Natural killer cell (primary cell): Measurements from ENCODE around the gene AQP7. TPM values are rescaled to one million over a fixed set of nuclear protein-coding genes. Genes with fewer than 3 reads are reported as not detected.
"Not testable (repeated sequence)": the region's sequence is repeated elsewhere in the genome, so short reads cannot be mapped to it uniquely, and the experiment has no call there.

ENCODE experiments used
- ATAC-seq, 3 donors: fragments of 150-1000 bp in 2 of 3; fragments of 200-7000 bp in 1 of 3; cut with Tn5 transposase; 1 replicate in 1 of 3; 2 replicates in 2 of 3; pipeline ENCODE4 v1.10.0; 2021; ENCODE audit warnings: mild to moderate bottlenecking in 2 of 3, moderate library complexity in 2 of 3
- DNase-seq, 2 donors: peaks; one replicate each; pipeline versions ENCODE4 v3.0.0 to v3.0.0-alpha.2; 2013 to 2021; ENCODE audit warnings: mixed read lengths in 1 of 2
- H3K27ac ChIP-seq: one replicate; pipeline ENCODE4 v1.5.1; 2013; ENCODE audit warnings: mild to moderate bottlenecking, low read length
- H3K27me3 ChIP-seq: one replicate; pipeline ENCODE4 v1.6.1; 2013; ENCODE audit warnings: low read length; ENCODE audit not compliant: control insufficient read depth, insufficient read depth
- H3K36me3 ChIP-seq: one replicate; pipeline ENCODE4 v1.6.1; 2013; ENCODE audit warnings: low read length; ENCODE audit not compliant: control insufficient read depth, insufficient read depth
- H3K4me1 ChIP-seq: one replicate; pipeline ENCODE4 v1.6.1; 2013; ENCODE audit warnings: low read length; ENCODE audit not compliant: control insufficient read depth, insufficient read depth
- H3K4me3 ChIP-seq: one replicate; pipeline ENCODE4 v1.5.1; 2013; ENCODE audit warnings: low read length
- H3K9me3 ChIP-seq: one replicate; pipeline ENCODE4 v1.6.1; 2013; ENCODE audit warnings: low read length; ENCODE audit not compliant: control insufficient read depth, insufficient read depth
- H3K27ac Mint-ChIP-seq, 2 donors: one replicate each; pipeline ENCODE4 v1.8.0; 2022; ENCODE audit warnings: mild to moderate bottlenecking in 2 of 2, mixed read lengths in 2 of 2, moderate library complexity in 1 of 2
- H3K27me3 Mint-ChIP-seq, 2 donors: one replicate each; pipeline ENCODE4 v1.8.0; 2022; ENCODE audit warnings: low read depth in 2 of 2, mixed read lengths in 2 of 2
- H3K36me3 Mint-ChIP-seq: one replicate; pipeline ENCODE4 v1.8.0; 2022; ENCODE audit warnings: mixed read lengths
- H3K4me1 Mint-ChIP-seq, 2 donors: one replicate each; pipeline ENCODE4 v1.8.0; 2022; ENCODE audit warnings: mixed read lengths in 2 of 2
- H3K4me3 Mint-ChIP-seq: one replicate; pipeline ENCODE4 v1.8.0; 2022; ENCODE audit warnings: mild to moderate bottlenecking, moderate library complexity, mixed read lengths
- H3K9me3 Mint-ChIP-seq, 2 donors: one replicate each; pipeline ENCODE4 v1.8.0; 2022; ENCODE audit warnings: mixed read lengths in 2 of 2
- CTCF ChIP-seq: fragments of 200-600 bp; IDR thresholded peaks from one replicate; pipeline ENCODE4 v1.8.0; 2022; ENCODE audit warnings: antibody characterized with exemption
- WGBS: methylation state at CpG from one replicate; pipeline ENCODE4 v1.1.7; 2013; ENCODE audit warnings: missing lambda C conversion rate; ENCODE audit not compliant: insufficient coverage; 5-methylcytosine and 5-hydroxymethylcytosine counted together
- intact Hi-C: fragments of 100-400 bp; cut with micrococcal nuclease; formaldehyde crosslinking; loops from one replicate; pipeline ENCODE4 v1.14.2; 2022
- total RNA-seq, 4 donors: library from RNA; stranded (reverse); fragments of 120-200 nt in 1 of 4; gene quantifications; one replicate each; pipeline versions ENCODE4 v1.2.3 to v1.2.4, GENCODE V29; 2013 to 2022

AQP7 gene
- total RNA-seq, 3 donors from 2014 or later (not counting 1 experiment from before 2014, with no cell fraction given) = not detected

GRCh38 chr9:33429256-33429985 lies 27.1 kb upstream of the AQP7 start:
- Mint-ChIP-seq H3K4me3 (no peak overlapping the region), H3K36me3 (no peaks in the 10 kb centered on the region), H3K27ac (no peak overlapping the region), H3K9me3 (no peaks in the 10 kb centered on the region), H3K4me1 (peaks cover 0 to 14% of the 10 kb centered on the region in 2 donors), H3K27me3 (no peaks in the 10 kb centered on the region)
- ATAC-seq (no peak), DNase-seq (no peak)
- H3K4me3 ChIP-seq = no peak overlapping the region
- H3K27ac ChIP-seq = no peak overlapping the region
- H3K4me1 ChIP-seq = peaks cover 18% of the 10 kb centered on the region
- no peaks in the 10 kb centered on the region for H3K9me3 ChIP-seq
- 97% methylated on average over 3 of the region's 3 CpGs for WGBS
- intact Hi-C loops = no loop called here
- no peaks in the 10 kb centered on the region for H3K27me3 ChIP-seq
- H3K36me3 ChIP-seq = no peaks in the 10 kb centered on the region
- no peak for TF ChIP-seq CTCF

DNA sequence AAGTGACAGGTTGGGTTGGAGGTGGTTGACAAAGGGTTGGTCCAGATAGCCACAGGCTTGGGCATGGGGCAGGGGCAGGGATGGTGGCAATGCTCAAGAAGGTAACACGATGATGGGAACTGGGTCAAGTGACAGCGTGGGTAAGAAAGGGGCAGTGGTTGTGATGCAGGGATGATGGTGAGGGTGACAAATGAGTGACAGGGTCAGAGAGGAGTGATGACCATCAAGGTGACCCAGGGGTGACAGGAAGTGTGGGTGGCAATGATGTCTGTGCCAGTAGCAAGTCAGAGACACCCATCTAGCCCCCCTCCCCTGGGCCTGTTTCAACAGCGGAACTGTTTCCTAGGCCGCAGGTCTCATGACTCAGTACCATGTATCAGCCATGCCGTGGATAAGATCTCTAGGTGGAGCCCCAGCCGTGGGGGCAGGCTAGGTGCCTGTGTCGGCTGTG lies 24.5 kb upstream of the AQP7 start:
- Mint-ChIP-seq H3K27ac (peak overlapping the region; percentile 21 to 79), H3K9me3 (no peaks in the 10 kb centered on the region), H3K4me1 (peaks cover 0 to 14% of the 10 kb centered on the region in 2 donors), H3K27me3 (no peaks in the 10 kb centered on the region), H3K4me3 (no peak overlapping the region), H3K36me3 (no peaks in the 10 kb centered on the region)
- no peaks in the 10 kb centered on the region for H3K36me3 ChIP-seq
- H3K27me3 ChIP-seq = no peaks in the 10 kb centered on the region
- TF ChIP-seq CTCF = no peak
- H3K4me3 ChIP-seq = no peak overlapping the region
- peak overlapping the region; percentile 61 for H3K27ac ChIP-seq
- 54% methylated on average over 7 of the region's 7 CpGs for WGBS
- peak; percentile 36 to 42 for DNase-seq
- H3K9me3 ChIP-seq = no peaks in the 10 kb centered on the region
- intact Hi-C loops = loop anchor here (2.0 kb wide), 1 partner anchor 20 kb away; the partner anchor contains the start of gene AQP3
- H3K4me1 ChIP-seq = peaks cover 18% of the 10 kb centered on the region
- peak; percentile 80 to 89 (median 86) for ATAC-seq

- Mint-ChIP-seq H3K27me3 (no peaks in the 10 kb centered on the region), H3K9me3 (no peaks in the 10 kb centered on the region), H3K27ac (no peak overlapping the region), H3K4me3 (no peak overlapping the region), H3K36me3 (no peaks in the 10 kb centered on the region), H3K4me1 (peaks cover 0 to 14% of the 10 kb centered on the region in 2 donors)
- peaks cover 18% of the 10 kb centered on the region for H3K4me1 ChIP-seq
- 84% methylated on average over 4 of the region's 4 CpGs for WGBS
- H3K27me3 ChIP-seq = no peaks in the 10 kb centered on the region
- H3K4me3 ChIP-seq = no peak overlapping the region
- DNase-seq (no peak), ATAC-seq (no peak)
- H3K9me3 ChIP-seq = no peaks in the 10 kb centered on the region
- no peaks in the 10 kb centered on the region for H3K36me3 ChIP-seq
- H3K27ac ChIP-seq = no peak overlapping the region
- intact Hi-C loops = no loop called here
- no peak for TF ChIP-seq CTCF
These were observed 22.8 kb upstream of the AQP7 start for GRCh38 chr9:33425128-33425533.

- intact Hi-C loops, H3K9me3 Mint-ChIP-seq, H3K27me3 Mint-ChIP-seq, H3K27me3 ChIP-seq, H3K36me3 Mint-ChIP-seq, H3K9me3 ChIP-seq, ATAC-seq, H3K36me3 ChIP-seq, H3K4me3 Mint-ChIP-seq, H3K27ac Mint-ChIP-seq, DNase-seq, H3K4me3 ChIP-seq, H3K27ac ChIP-seq: not testable (repeated sequence)
- WGBS = 82% methylated on average over 3 of the region's 6 CpGs
- H3K4me1 Mint-ChIP-seq = peaks cover 0 to 14% of the 10 kb centered on the region in 2 donors
- peaks cover 18% of the 10 kb centered on the region for H3K4me1 ChIP-seq
These were observed 22.1 kb upstream of the AQP7 start for GRCh38 chr9:33424492-33424891.

GRCh38 chr9:33424043-33424442 lies 21.7 kb upstream of the AQP7 start:
- DNase-seq, ATAC-seq, H3K9me3 Mint-ChIP-seq, H3K27me3 ChIP-seq, H3K27ac ChIP-seq, H3K9me3 ChIP-seq, H3K27me3 Mint-ChIP-seq, H3K36me3 ChIP-seq, H3K36me3 Mint-ChIP-seq, intact Hi-C loops, H3K27ac Mint-ChIP-seq, H3K4me3 Mint-ChIP-seq, H3K4me3 ChIP-seq: not testable (repeated sequence)
- WGBS = no CpG with 5 or more reads among the region's 7 CpGs
- peaks cover 18% of the 10 kb centered on the region for H3K4me1 ChIP-seq
- H3K4me1 Mint-ChIP-seq = peaks cover 0 to 14% of the 10 kb centered on the region in 2 donors
